ENCODE data around the gene DDX55.

DNA sequence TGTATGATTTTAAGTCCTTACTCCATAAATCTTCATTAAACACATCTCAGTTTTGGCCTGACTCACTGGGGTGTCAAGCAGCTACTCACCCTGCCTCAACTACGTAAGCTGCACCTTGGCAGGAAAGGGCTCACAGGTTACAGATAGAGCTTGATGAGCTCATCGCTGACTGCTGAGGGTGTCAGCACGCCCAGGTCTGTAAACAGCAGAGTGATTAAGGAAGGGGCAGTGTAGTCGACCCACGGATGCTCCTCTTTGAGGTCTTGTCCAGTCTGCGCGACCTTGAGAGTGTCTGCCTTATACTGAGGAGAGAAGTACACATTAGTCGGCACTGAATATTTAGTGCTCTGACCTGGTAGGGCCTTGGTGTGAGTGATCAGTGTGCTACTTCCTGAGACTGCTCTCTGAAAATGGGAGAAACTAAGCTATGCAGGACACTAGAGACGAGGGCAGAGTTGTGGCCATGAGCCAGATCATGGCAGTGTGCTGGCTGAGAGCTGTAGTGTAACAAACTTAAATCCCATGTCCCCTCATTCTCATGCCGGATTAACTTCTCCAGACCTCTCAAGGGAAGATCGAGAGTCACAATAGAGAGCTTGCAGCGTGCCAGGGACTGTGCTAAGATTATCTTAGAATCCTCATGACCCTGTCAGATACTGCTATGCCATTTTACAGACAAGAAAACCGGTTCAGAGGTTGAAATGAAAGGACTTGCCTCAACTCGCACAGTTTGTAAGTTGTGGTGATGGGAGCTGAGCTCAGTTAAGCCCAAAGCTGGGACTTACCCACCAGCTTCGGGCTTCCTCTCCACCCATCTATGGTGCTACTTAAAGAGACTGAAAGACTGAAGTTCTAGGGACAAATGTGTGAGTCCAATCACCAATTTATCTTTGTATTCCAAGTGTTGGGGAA lies 20.0 kb downstream of the DDX55 start:
- TF ChIP-seq, protein P1, sequence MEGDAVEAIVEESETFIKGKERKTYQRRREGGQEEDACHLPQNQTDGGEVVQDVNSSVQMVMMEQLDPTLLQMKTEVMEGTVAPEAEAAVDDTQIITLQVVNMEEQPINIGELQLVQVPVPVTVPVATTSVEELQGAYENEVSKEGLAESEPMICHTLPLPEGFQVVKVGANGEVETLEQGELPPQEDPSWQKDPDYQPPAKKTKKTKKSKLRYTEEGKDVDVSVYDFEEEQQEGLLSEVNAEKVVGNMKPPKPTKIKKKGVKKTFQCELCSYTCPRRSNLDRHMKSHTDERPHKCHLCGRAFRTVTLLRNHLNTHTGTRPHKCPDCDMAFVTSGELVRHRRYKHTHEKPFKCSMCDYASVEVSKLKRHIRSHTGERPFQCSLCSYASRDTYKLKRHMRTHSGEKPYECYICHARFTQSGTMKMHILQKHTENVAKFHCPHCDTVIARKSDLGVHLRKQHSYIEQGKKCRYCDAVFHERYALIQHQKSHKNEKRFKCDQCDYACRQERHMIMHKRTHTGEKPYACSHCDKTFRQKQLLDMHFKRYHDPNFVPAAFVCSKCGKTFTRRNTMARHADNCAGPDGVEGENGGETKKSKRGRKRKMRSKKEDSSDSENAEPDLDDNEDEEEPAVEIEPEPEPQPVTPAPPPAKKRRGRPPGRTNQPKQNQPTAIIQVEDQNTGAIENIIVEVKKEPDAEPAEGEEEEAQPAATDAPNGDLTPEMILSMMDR (IDR thresholded peaks at IDR 0.05) = no peak
- TF ChIP-seq POLR2A (IDR thresholded peaks at IDR 0.05) = no peak

All from body of pancreas (tissue), 4 donors.